ENCODE measurements around the gene ZNF549.

DNA sequence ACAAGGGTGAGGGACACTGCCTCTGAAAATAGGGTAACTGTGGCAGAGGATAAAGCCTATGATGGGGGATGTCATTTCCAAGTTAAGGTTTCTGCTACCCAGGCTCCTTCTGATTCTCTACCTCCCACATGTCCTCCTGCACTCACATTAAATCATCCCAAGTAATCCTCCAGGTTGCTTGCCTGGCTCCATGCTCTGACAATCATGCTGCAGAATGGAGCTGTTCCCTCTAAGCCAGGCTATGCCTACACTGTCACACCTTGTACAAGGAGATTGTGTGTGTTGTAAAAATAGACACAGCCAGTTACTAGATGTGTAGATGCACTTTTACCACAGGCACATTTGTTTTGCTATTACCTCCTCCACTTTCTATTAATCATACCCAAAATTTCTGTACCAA is 43.6 kb downstream of the ZNF549 start:
- TF ChIP-seq EZH2 (IDR thresholded peaks at IDR 0.05; ENCODE audit: insufficient read depth, poor library complexity, severe bottlenecking) (no peak), EZH2phosphoT487 (IDR thresholded peaks at IDR 0.05; ENCODE audit: insufficient read depth, low read depth) (no peak)
